ENCODE data around the gene HDDC2.

The HDDC2 gene

GRCh38 chr6:125316621-125317020, 14.9 kb upstream of the HDDC2 start:
- no peaks in the 10 kb centered on the region for H3K9me3 Mint-ChIP-seq
- no peaks in the 10 kb centered on the region for H3K27me3 Mint-ChIP-seq
- H3K36me3 Mint-ChIP-seq (ENCODE audit: insufficient read depth), result no peaks in the 10 kb centered on the region
- H3K4me1 Mint-ChIP-seq, result no peaks in the 10 kb centered on the region
- H3K27ac Mint-ChIP-seq (ENCODE audit: low read depth), result no peak overlapping the region
- no peak overlapping the region for H3K4me3 Mint-ChIP-seq
- no peak for ATAC-seq (replicated peaks; ENCODE audit: extremely low read depth, poor library complexity, severe bottlenecking)
- DNase-seq (ENCODE audit: low spot score in 2 of 2), result no peak

- Mint-ChIP-seq H3K36me3 (ENCODE audit: insufficient read depth) (no peaks in the 10 kb centered on the region), H3K27me3 (no peaks in the 10 kb centered on the region), H3K9me3 (no peaks in the 10 kb centered on the region), H3K4me3 (no peak overlapping the region), H3K27ac (ENCODE audit: low read depth) (no peak overlapping the region), H3K4me1 (no peaks in the 10 kb centered on the region)
- ATAC-seq (replicated peaks; ENCODE audit: extremely low read depth, poor library complexity, severe bottlenecking) (no peak), DNase-seq (ENCODE audit: low spot score in 2 of 2) (no peak)
Measured at GRCh38 chr6:125315548-125315947, 13.8 kb upstream of the HDDC2 start.

- no peaks in the 10 kb centered on the region for H3K36me3 Mint-ChIP-seq (ENCODE audit: insufficient read depth)
- DNase-seq (ENCODE audit: low spot score in 2 of 2), result no peak
- no peak overlapping the region for H3K27ac Mint-ChIP-seq (ENCODE audit: low read depth)
Measured at GRCh38 chr6:125314009-125314581, 12.3 kb upstream of the HDDC2 start.

GRCh38 chr6:125312950-125313349, 11.2 kb upstream of the HDDC2 start:
- Mint-ChIP-seq H3K4me1 (no peaks in the 10 kb centered on the region), H3K9me3 (no peaks in the 10 kb centered on the region), H3K4me3 (no peak overlapping the region), H3K27me3 (peaks cover 13% of the 10 kb centered on the region), H3K36me3 (ENCODE audit: insufficient read depth) (no peaks in the 10 kb centered on the region), H3K27ac (ENCODE audit: low read depth) (no peak overlapping the region)
- no peak for ATAC-seq (replicated peaks; ENCODE audit: extremely low read depth, poor library complexity, severe bottlenecking)
- no peak for DNase-seq (ENCODE audit: low spot score in 2 of 2)

More at GRCh38 chr6:125314009-125314581, 12.3 kb upstream of the HDDC2 start:
- Mint-ChIP-seq H3K4me3 (no peak overlapping the region), H3K27me3 (peaks cover 1% of the 10 kb centered on the region), H3K9me3 (no peaks in the 10 kb centered on the region), H3K4me1 (no peaks in the 10 kb centered on the region)
- peak; percentile 32 for ATAC-seq (replicated peaks; ENCODE audit: extremely low read depth, poor library complexity, severe bottlenecking)

- DNase-seq (ENCODE audit: low spot score in 2 of 2), result no peak
- Mint-ChIP-seq H3K27me3 (peaks cover 13% of the 10 kb centered on the region), H3K27ac (ENCODE audit: low read depth) (no peak overlapping the region), H3K36me3 (ENCODE audit: insufficient read depth) (no peaks in the 10 kb centered on the region), H3K9me3 (no peaks in the 10 kb centered on the region), H3K4me3 (no peak overlapping the region), H3K4me1 (no peaks in the 10 kb centered on the region)
- ATAC-seq (replicated peaks; ENCODE audit: extremely low read depth, poor library complexity, severe bottlenecking), result no peak
Measured at GRCh38 chr6:125312478-125312877, 10.7 kb upstream of the HDDC2 start.

GRCh38 chr6:125310994-125311649, 9.4 kb upstream of the HDDC2 start:
- Mint-ChIP-seq H3K4me1 (no peaks in the 10 kb centered on the region), H3K36me3 (ENCODE audit: insufficient read depth) (no peaks in the 10 kb centered on the region)
- no peak for DNase-seq (ENCODE audit: low spot score in 2 of 2)

GRCh38 chr6:125307964-125308615, 6.3 kb upstream of the HDDC2 start:
- no peaks in the 10 kb centered on the region for H3K9me3 Mint-ChIP-seq

More at GRCh38 chr6:125310994-125311649, 9.4 kb upstream of the HDDC2 start:
- Mint-ChIP-seq H3K4me3 (no peak overlapping the region), H3K27ac (ENCODE audit: low read depth) (no peak overlapping the region), H3K9me3 (no peaks in the 10 kb centered on the region), H3K27me3 (peaks cover 23% of the 10 kb centered on the region)
- ATAC-seq (replicated peaks; ENCODE audit: extremely low read depth, poor library complexity, severe bottlenecking), result peak; percentile 59

GRCh38 chr6:125307150-125307838, 5.5 kb upstream of the HDDC2 start:
- H3K27me3 Mint-ChIP-seq, result peaks cover 25% of the 10 kb centered on the region
- H3K4me1 Mint-ChIP-seq, result peaks cover 15% of the 10 kb centered on the region
- H3K9me3 Mint-ChIP-seq, result no peaks in the 10 kb centered on the region
- no peak overlapping the region for H3K27ac Mint-ChIP-seq (ENCODE audit: low read depth)
- no peak overlapping the region for H3K4me3 Mint-ChIP-seq
- H3K36me3 Mint-ChIP-seq (ENCODE audit: insufficient read depth), result peaks cover 3% of the 10 kb centered on the region
- DNase-seq (ENCODE audit: low spot score in 2 of 2), result no peak
- ATAC-seq (replicated peaks; ENCODE audit: extremely low read depth, poor library complexity, severe bottlenecking), result no peak

More at GRCh38 chr6:125307964-125308615, 6.3 kb upstream of the HDDC2 start:
- DNase-seq (ENCODE audit: low spot score in 2 of 2) (no peak), ATAC-seq (replicated peaks; ENCODE audit: extremely low read depth, poor library complexity, severe bottlenecking) (no peak)
- peaks cover 25% of the 10 kb centered on the region for H3K27me3 Mint-ChIP-seq
- no peak overlapping the region for H3K4me3 Mint-ChIP-seq
- H3K27ac Mint-ChIP-seq (ENCODE audit: low read depth), result no peak overlapping the region
- H3K4me1 Mint-ChIP-seq, result peaks cover 7% of the 10 kb centered on the region
- no peaks in the 10 kb centered on the region for H3K36me3 Mint-ChIP-seq (ENCODE audit: insufficient read depth)

GRCh38 chr6:125306756-125307149, 5.0 kb upstream of the HDDC2 start:
- DNase-seq (ENCODE audit: low spot score in 2 of 2) (no peak), ATAC-seq (replicated peaks; ENCODE audit: extremely low read depth, poor library complexity, severe bottlenecking) (no peak)
- Mint-ChIP-seq H3K36me3 (ENCODE audit: insufficient read depth) (peaks cover 5% of the 10 kb centered on the region), H3K4me3 (no peak overlapping the region), H3K4me1 (peaks cover 18% of the 10 kb centered on the region), H3K27me3 (peaks cover 25% of the 10 kb centered on the region), H3K27ac (ENCODE audit: low read depth) (no peak overlapping the region), H3K9me3 (no peaks in the 10 kb centered on the region)

GRCh38 chr6:125304970-125305660, 3.3 kb upstream of the HDDC2 start:
- ATAC-seq (replicated peaks; ENCODE audit: extremely low read depth, poor library complexity, severe bottlenecking), result no peak
- H3K27ac Mint-ChIP-seq (ENCODE audit: low read depth), result no peak overlapping the region
- H3K27me3 Mint-ChIP-seq, result peaks cover 25% of the 10 kb centered on the region
- no peak for DNase-seq (ENCODE audit: low spot score in 2 of 2)
- H3K9me3 Mint-ChIP-seq, result no peaks in the 10 kb centered on the region
- H3K4me3 Mint-ChIP-seq, result no peak overlapping the region
- peaks cover 7% of the 10 kb centered on the region for H3K36me3 Mint-ChIP-seq (ENCODE audit: insufficient read depth)
- peaks cover 30% of the 10 kb centered on the region for H3K4me1 Mint-ChIP-seq

GRCh38 chr6:125303512-125303854, 1.7 kb upstream of the HDDC2 start:
- ATAC-seq (replicated peaks; ENCODE audit: extremely low read depth, poor library complexity, severe bottlenecking) (no peak), DNase-seq (ENCODE audit: low spot score in 2 of 2) (no peak)
- peaks cover 17% of the 10 kb centered on the region for H3K36me3 Mint-ChIP-seq (ENCODE audit: insufficient read depth)
- peaks cover 45% of the 10 kb centered on the region for H3K4me1 Mint-ChIP-seq
- H3K4me3 Mint-ChIP-seq, result peak overlapping the region; percentile 87
- no peak overlapping the region for H3K27ac Mint-ChIP-seq (ENCODE audit: low read depth)
- H3K27me3 Mint-ChIP-seq, result peaks cover 18% of the 10 kb centered on the region
- H3K9me3 Mint-ChIP-seq, result no peaks in the 10 kb centered on the region

GRCh38 chr6:125302840-125303511, 1.2 kb upstream of the HDDC2 start:
- Mint-ChIP-seq H3K27ac (ENCODE audit: low read depth) (peak overlapping the region; percentile 89), H3K9me3 (no peaks in the 10 kb centered on the region), H3K4me3 (peak overlapping the region; percentile 87), H3K4me1 (peaks cover 50% of the 10 kb centered on the region), H3K36me3 (ENCODE audit: insufficient read depth) (peaks cover 19% of the 10 kb centered on the region), H3K27me3 (peaks cover 13% of the 10 kb centered on the region)
- no peak for DNase-seq (ENCODE audit: low spot score in 2 of 2)
- ATAC-seq (replicated peaks; ENCODE audit: extremely low read depth, poor library complexity, severe bottlenecking), result peak; percentile 45
